Natural killer cell (primary cell): ENCODE measurements around the gene UTP11. TPM values are rescaled to one million over a fixed set of nuclear protein-coding genes. Genes with fewer than 3 reads are reported as not detected.
A peak's percentile ranks its signal among the peaks of the same experiment; 100 is the strongest.

Source experiments
- ATAC-seq, 3 donors: fragments of 150-1000 bp in 2 of 3; fragments of 200-7000 bp in 1 of 3; cut with Tn5 transposase; 1 replicate in 1 of 3; 2 replicates in 2 of 3; pipeline ENCODE4 v1.10.0; 2021; ENCODE audit warnings: mild to moderate bottlenecking in 2 of 3, moderate library complexity in 2 of 3
- DNase-seq, 2 donors: peaks; one replicate each; pipeline versions ENCODE4 v3.0.0 to v3.0.0-alpha.2; 2013 to 2021; ENCODE audit warnings: mixed read lengths in 1 of 2
- H3K27ac ChIP-seq: one replicate; pipeline ENCODE4 v1.5.1; 2013; ENCODE audit warnings: mild to moderate bottlenecking, low read length
- H3K27me3 ChIP-seq: one replicate; pipeline ENCODE4 v1.6.1; 2013; ENCODE audit warnings: low read length; ENCODE audit not compliant: control insufficient read depth, insufficient read depth
- H3K36me3 ChIP-seq: one replicate; pipeline ENCODE4 v1.6.1; 2013; ENCODE audit warnings: low read length; ENCODE audit not compliant: control insufficient read depth, insufficient read depth
- H3K4me1 ChIP-seq: one replicate; pipeline ENCODE4 v1.6.1; 2013; ENCODE audit warnings: low read length; ENCODE audit not compliant: control insufficient read depth, insufficient read depth
- H3K4me3 ChIP-seq: one replicate; pipeline ENCODE4 v1.5.1; 2013; ENCODE audit warnings: low read length
- H3K9me3 ChIP-seq: one replicate; pipeline ENCODE4 v1.6.1; 2013; ENCODE audit warnings: low read length; ENCODE audit not compliant: control insufficient read depth, insufficient read depth
- H3K27ac Mint-ChIP-seq, 2 donors: one replicate each; pipeline ENCODE4 v1.8.0; 2022; ENCODE audit warnings: mild to moderate bottlenecking in 2 of 2, mixed read lengths in 2 of 2, moderate library complexity in 1 of 2
- H3K27me3 Mint-ChIP-seq, 2 donors: one replicate each; pipeline ENCODE4 v1.8.0; 2022; ENCODE audit warnings: low read depth in 2 of 2, mixed read lengths in 2 of 2
- H3K36me3 Mint-ChIP-seq: one replicate; pipeline ENCODE4 v1.8.0; 2022; ENCODE audit warnings: mixed read lengths
- H3K4me1 Mint-ChIP-seq, 2 donors: one replicate each; pipeline ENCODE4 v1.8.0; 2022; ENCODE audit warnings: mixed read lengths in 2 of 2
- H3K4me3 Mint-ChIP-seq: one replicate; pipeline ENCODE4 v1.8.0; 2022; ENCODE audit warnings: mild to moderate bottlenecking, moderate library complexity, mixed read lengths
- H3K9me3 Mint-ChIP-seq, 2 donors: one replicate each; pipeline ENCODE4 v1.8.0; 2022; ENCODE audit warnings: mixed read lengths in 2 of 2
- CTCF ChIP-seq: fragments of 200-600 bp; IDR thresholded peaks from one replicate; pipeline ENCODE4 v1.8.0; 2022; ENCODE audit warnings: antibody characterized with exemption
- WGBS: methylation state at CpG from one replicate; pipeline ENCODE4 v1.1.7; 2013; ENCODE audit warnings: missing lambda C conversion rate; ENCODE audit not compliant: insufficient coverage; 5-methylcytosine and 5-hydroxymethylcytosine counted together
- intact Hi-C: fragments of 100-400 bp; cut with micrococcal nuclease; formaldehyde crosslinking; loops from one replicate; pipeline ENCODE4 v1.14.2; 2022
- total RNA-seq, 4 donors: library from RNA; stranded (reverse); fragments of 120-200 nt in 1 of 4; gene quantifications; one replicate each; pipeline versions ENCODE4 v1.2.3 to v1.2.4, GENCODE V29; 2013 to 2022

UTP11 gene
- total RNA-seq, 3 donors from 2014 or later (not counting 1 experiment from before 2014, with no cell fraction given): 13.4 to 20.7 (median 19.2) TPM

- Histone ChIP-seq H3K4me3 (no peak overlapping the region), H3K36me3 (no peaks in the 10 kb centered on the region), H3K27ac (no peak overlapping the region), H3K27me3 (no peaks in the 10 kb centered on the region), H3K9me3 (no peaks in the 10 kb centered on the region), H3K4me1 (no peaks in the 10 kb centered on the region)
- H3K4me3 Mint-ChIP-seq: no peak overlapping the region
- DNase-seq: no peak
- ATAC-seq: no peak
- peaks cover 26 to 52% of the 10 kb centered on the region in 2 donors for H3K27me3 Mint-ChIP-seq
- no peaks in the 10 kb centered on the region for H3K36me3 Mint-ChIP-seq
- TF ChIP-seq CTCF: no peak
- no peaks in the 10 kb centered on the region for H3K9me3 Mint-ChIP-seq
- 94% methylated on average over 3 of the region's 3 CpGs for WGBS
- no peak overlapping the region for H3K27ac Mint-ChIP-seq
- H3K4me1 Mint-ChIP-seq: no peaks in the 10 kb centered on the region
- intact Hi-C loops: no loop called here
Measured at GRCh38 chr1:38068980-38069340, 56.4 kb downstream of the UTP11 start.

GRCh38 chr1:38071312-38072256 lies 59.0 kb downstream of the UTP11 start:
- no peaks in the 10 kb centered on the region for H3K36me3 Mint-ChIP-seq
- no peak overlapping the region for H3K4me3 Mint-ChIP-seq
- peak in 1 of 2 donors; percentile 31 for DNase-seq
- no peaks in the 10 kb centered on the region for H3K36me3 ChIP-seq
- no peaks in the 10 kb centered on the region for H3K4me1 Mint-ChIP-seq
- H3K9me3 ChIP-seq: no peaks in the 10 kb centered on the region
- no peak overlapping the region for H3K27ac ChIP-seq
- H3K9me3 Mint-ChIP-seq: no peaks in the 10 kb centered on the region
- H3K27me3 Mint-ChIP-seq: peaks cover 33 to 52% of the 10 kb centered on the region in 2 donors
- H3K27me3 ChIP-seq: no peaks in the 10 kb centered on the region
- peak in 2 of 3 donors; percentile 42 to 63 for ATAC-seq
- intact Hi-C loops: no loop called here
- no peaks in the 10 kb centered on the region for H3K4me1 ChIP-seq
- H3K27ac Mint-ChIP-seq: no peak overlapping the region
- 81% methylated on average over 9 of the region's 10 CpGs for WGBS
- no peak overlapping the region for H3K4me3 ChIP-seq
- peak; percentile 17 for TF ChIP-seq CTCF

GRCh38 chr1:38072858-38073257 lies 60.3 kb downstream of the UTP11 start:
- no peaks in the 10 kb centered on the region for H3K27me3 ChIP-seq
- Mint-ChIP-seq H3K9me3 (no peaks in the 10 kb centered on the region), H3K27ac (no peak overlapping the region), H3K27me3 (peaks cover 28 to 44% of the 10 kb centered on the region in 2 donors), H3K4me3 (no peak overlapping the region), H3K36me3 (no peaks in the 10 kb centered on the region), H3K4me1 (no peaks in the 10 kb centered on the region)
- WGBS: 100% methylated on average over 1 of the region's 2 CpGs
- no peaks in the 10 kb centered on the region for H3K4me1 ChIP-seq
- DNase-seq (no peak), ATAC-seq (no peak)
- H3K4me3 ChIP-seq: no peak overlapping the region
- H3K36me3 ChIP-seq: no peaks in the 10 kb centered on the region
- no peaks in the 10 kb centered on the region for H3K9me3 ChIP-seq
- H3K27ac ChIP-seq: no peak overlapping the region
- no peak for TF ChIP-seq CTCF
- intact Hi-C loops: no loop called here
